Superior temporal gyrus (tissue), 1 donor: ENCODE measurements around the gene MCC.
A peak's percentile ranks its signal among the peaks of the same experiment; 100 is the strongest.

Experiments used
- DNase-seq: peaks from one replicate; pipeline ENCODE4 v3.0.0-alpha.2; 2016; ENCODE audit errors: extremely low spot score

The MCC gene

DNA sequence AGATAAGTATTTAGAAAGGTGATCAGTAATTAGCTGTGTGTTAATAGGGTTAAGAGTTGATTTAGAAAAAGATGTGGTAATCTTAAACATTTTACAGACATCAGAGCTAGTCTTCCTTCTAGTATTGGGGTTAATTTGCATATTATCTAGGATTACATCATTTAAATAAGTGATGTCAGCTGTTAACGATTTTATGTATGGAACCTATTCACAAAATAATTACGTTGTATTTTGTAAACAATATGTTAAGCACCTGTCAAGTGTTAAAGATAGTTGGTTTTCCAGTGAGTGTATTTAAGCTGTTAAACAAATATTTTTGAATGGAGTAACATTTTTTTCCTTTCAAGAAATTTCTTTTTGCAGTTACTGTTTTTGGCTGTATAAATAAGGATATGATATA is 509.4 kb downstream of the MCC start:
- no peak for DNase-seq

- peak; percentile 37 for DNase-seq
These were observed 510.8 kb downstream of the MCC start for GRCh38 chr5:112977440-112977861.

DNA sequence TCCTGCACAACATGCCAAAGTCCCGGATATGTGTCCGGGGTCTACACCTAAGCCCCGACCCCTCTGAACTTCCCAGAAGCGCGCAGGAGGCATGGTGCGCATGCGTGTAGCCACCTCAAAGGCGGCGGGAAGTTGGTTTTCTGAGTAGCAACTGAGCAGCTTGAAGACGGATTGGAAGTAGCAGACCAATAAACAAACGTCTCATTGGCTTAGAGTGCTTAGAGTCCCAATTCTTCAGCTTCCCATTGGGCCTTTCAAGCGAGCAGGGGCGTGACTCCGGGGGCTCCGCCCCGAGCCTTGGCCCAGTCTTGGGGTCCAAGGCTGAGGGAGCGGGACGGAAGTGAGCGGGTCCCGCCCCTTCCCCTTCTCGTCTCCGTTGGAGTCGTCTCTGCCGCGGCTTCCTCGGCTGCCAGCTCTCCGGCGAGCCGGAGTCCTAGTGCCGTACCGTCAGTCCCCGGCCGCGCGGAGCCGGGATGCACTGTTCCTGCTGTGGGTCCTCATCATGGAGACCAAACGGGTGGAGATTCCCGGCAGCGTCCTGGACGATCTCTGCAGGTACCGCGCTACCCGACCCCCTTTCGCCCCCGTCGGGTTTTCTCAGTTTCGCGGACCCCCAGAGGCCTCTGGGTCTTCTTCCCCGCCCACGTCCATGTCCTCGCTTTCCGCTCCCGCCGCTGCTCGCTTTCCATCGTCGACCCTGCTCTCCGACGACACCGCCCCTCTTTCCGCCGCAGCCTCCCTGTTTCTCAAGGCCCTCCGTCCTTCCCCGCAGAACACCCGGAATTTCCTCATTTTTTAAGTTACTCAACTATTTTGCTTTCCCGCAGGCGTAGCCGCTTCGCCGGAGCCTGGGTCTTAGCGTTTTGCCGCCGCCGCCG is 511.6 kb downstream of the MCC start, which contains the start of gene DCP2:
DCP2 (plus strand) TSS at position 367 of the 878 bp plus-strand sequence; CDS start at position 503, 136 bp downstream.
- DNase-seq = peak; percentile 100

GRCh38 chr5:112975721-112976431 is 512.4 kb downstream of the MCC start:
- no peak for DNase-seq

DNA sequence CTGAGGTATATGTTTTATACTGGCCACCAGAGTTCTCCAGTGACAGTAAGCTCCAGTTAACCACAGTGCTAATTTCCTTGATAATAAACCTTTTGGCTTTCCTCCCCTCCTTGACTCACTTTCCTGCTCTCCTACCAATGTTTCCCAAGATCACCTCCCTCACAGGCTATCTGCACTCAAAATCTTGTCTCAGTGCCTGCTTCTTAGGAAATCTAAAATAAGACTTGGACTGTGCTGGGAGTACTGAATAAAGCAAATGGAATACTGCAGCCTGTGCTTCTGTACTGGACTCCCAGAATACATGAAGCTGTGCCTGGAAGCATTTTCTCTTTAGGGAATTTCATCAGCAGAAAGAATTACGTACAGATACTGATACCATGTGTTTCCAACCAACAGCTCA is 513.4 kb downstream of the MCC start:
- DNase-seq = no peak

DNA sequence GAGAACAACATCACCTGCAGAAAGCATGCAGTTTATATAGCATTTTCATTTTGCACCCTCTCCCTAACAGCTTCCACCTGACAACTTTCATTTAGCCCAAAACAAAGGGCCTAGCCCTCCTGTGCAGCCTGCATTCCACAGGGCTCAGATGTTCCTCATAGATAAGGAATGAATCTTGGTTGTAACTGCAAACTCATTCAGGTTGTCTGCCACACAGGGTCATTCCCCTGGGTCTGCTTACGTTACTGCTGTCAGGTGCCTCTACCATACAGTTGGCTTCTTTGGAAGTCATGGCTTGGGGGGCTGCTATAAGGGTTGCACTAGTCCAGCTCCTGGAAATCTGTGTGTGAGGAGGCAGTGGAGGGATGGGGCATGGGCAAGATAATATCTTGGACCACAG is 514.3 kb downstream of the MCC start:
- no peak for DNase-seq

DNA sequence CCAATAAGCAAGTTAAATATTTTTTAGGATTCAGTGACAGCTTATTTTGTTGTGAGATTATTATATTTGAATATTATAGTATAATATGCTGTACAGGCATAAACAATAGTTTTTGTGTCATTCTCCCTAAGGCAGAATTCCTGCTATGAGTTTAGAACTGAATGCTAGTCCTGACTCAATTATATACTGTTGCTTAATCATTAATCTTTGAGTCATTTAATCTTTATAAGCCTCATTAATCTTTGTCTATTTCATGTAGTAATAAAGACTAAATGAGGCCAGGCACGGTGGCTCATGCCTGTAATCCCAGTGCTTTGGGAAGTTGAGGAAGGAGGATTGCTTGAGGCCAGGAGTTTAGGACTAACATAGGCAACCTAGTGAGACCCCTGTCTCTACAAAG is 515.2 kb downstream of the MCC start:
- DNase-seq = no peak
